OCI-LY7 (cell line): ENCODE results near the gene WASF3. TPM values are rescaled to one million over a fixed set of nuclear protein-coding genes. Genes with fewer than 3 reads are reported as not detected.
A peak's percentile ranks its signal among the peaks of the same experiment; 100 is the strongest.

Source experiments
- BruUV-seq: library from RNA; stranded (reverse); fragments of 400-500 nt; replicated peaks from 2 replicates; lab custom pipeline; 2021; lab: Mats Ljungman, UMichigan
- CTCF ChIA-PET: fragments of 300-600 bp; sonication (Branson Sonifier 250); formaldehyde crosslinking; loops from one replicate; lab custom pipeline; 2022; ENCODE audit warnings: antibody characterized with exemption; ENCODE audit not compliant: unreplicated experiment; lab: Charles Lee
- POLR2A ChIA-PET: fragments of 300-600 bp; sonication (Branson Sonifier 250); formaldehyde crosslinking; loops from one replicate; lab custom pipeline; 2022; ENCODE audit warnings: antibody characterized with exemption; lab: Charles Lee
- DNase-seq: peaks from one replicate; pipeline ENCODE4 v3.0.0-alpha.2; 2015; ENCODE audit warnings: low spot score
- H2AFZ ChIP-seq: fragments of 200-600 bp; sonication (generic), shearing (Covaris generic); 2 replicates; pipeline ENCODE4 v1.6.1; 2014; ENCODE audit warnings: mild to moderate bottlenecking, antibody characterized with exemption, low read length, moderate library complexity
- H3K27ac ChIP-seq: fragments of 200-600 bp; sonication (generic); 2 replicates; pipeline ENCODE4 v1.5.1; 2014; ENCODE audit warnings: mixed run types, low read depth, mild to moderate bottlenecking, moderate library complexity, low read length, inconsistent platforms; ENCODE audit not compliant: poor library complexity, severe bottlenecking
- H3K36me3 ChIP-seq: fragments of 200-600 bp; sonication (generic); 2 replicates; pipeline ENCODE4 v1.6.1; 2014; ENCODE audit warnings: mild to moderate bottlenecking, antibody characterized with exemption, low read length, moderate library complexity, mixed read lengths; ENCODE audit not compliant: insufficient read depth
- H3K4me1 ChIP-seq: fragments of 200-600 bp; sonication (generic); 2 replicates; pipeline ENCODE4 v1.5.1; 2014; ENCODE audit warnings: mild to moderate bottlenecking, low read length; ENCODE audit not compliant: insufficient read depth, poor library complexity, severe bottlenecking
- H3K4me2 ChIP-seq: fragments of 200-600 bp; sonication (generic); 2 replicates; pipeline ENCODE4 v1.6.1; 2014; ENCODE audit warnings: mild to moderate bottlenecking, low read length
- H3K4me3 ChIP-seq: fragments of 200-600 bp; sonication (generic); 2 replicates; pipeline ENCODE4 v1.5.1; 2014; ENCODE audit warnings: mild to moderate bottlenecking, low read depth, low read length; ENCODE audit not compliant: poor library complexity, severe bottlenecking
- H3K79me2 ChIP-seq: fragments of 200-600 bp; sonication (generic); 2 replicates; pipeline ENCODE4 v1.6.1; 2016; ENCODE audit warnings: low read depth, mild to moderate bottlenecking, low read length, moderate library complexity, mixed read lengths; ENCODE audit not compliant: insufficient read depth
- H3K9me2 ChIP-seq: fragments of 200-600 bp; sonication (generic); 2 replicates; pipeline ENCODE4 v1.6.1; 2016; ENCODE audit warnings: mild to moderate bottlenecking, low read length, mixed read lengths; ENCODE audit not compliant: insufficient read depth
- H3K9me3 ChIP-seq: fragments of 200-600 bp; sonication (generic); 2 replicates; pipeline ENCODE4 v1.6.1; 2014; ENCODE audit warnings: mild to moderate bottlenecking, mixed run types, low read length, mixed read lengths
- H4K20me1 ChIP-seq: fragments of 200-600 bp; sonication (generic); 2 replicates; pipeline ENCODE4 v1.6.1; 2014; ENCODE audit warnings: mild to moderate bottlenecking, antibody characterized with exemption, low read length, moderate library complexity, mixed read lengths; ENCODE audit not compliant: insufficient read depth
- CTCF ChIP-seq: fragments of 200-600 bp; sonication (generic); conservative IDR thresholded peaks from 2 replicates; pipeline ENCODE4 v1.5.1; 2014; ENCODE audit warnings: mild to moderate bottlenecking, antibody characterized with exemption, low read length, moderate library complexity, mixed read lengths
- EZH2phosphoT487 ChIP-seq: fragments of 200-600 bp; sonication (generic); IDR thresholded peaks from 2 replicates; pipeline ENCODE4 v1.6.1; 2018; ENCODE audit warnings: low read depth, borderline replicate concordance, mild to moderate bottlenecking, mixed run types, antibody characterized with exemption, low read length, moderate library complexity, mixed read lengths
- intact Hi-C: fragments of 100-400 bp; cut with micrococcal nuclease; formaldehyde crosslinking; loops from one replicate; pipeline ENCODE4 v1.10.0; 2022; ENCODE audit not compliant: unreplicated experiment
- total RNA-seq, 2 experiments: library from RNA; depleted of rRNA in 1 of 2; stranded (reverse); fragments of >200 nt in 1 of 2; shearing (Covaris generic) in 1 of 2; gene quantifications; 2 replicates each; pipeline ENCODE4 v1.2.3, GENCODE V29; 2014 to 2022

Gene WASF3
- total RNA-seq, 2 experiments from 2014 or later: 0.17 to 0.19 TPM

DNA sequence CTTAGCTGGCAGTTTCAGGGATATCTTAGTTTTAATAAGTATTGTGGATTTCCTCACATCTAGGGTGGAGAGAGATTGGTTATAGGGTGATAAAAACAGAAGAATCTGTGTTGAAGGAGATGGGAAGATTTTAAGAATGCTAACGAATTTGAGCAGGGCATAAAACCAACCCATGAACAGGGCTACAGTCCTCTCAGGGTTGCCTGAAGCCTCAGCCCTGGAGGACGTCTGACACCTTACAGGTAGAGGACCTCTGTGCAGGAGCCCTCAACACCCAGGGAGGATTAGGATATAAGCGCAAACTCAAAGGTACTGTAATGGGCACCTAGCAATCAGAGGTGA lies 461 bp upstream of the WASF3 start:
- TF ChIP-seq CTCF: no peak
- no peak for TF ChIP-seq EZH2phosphoT487
- POLR2A ChIA-PET: interaction anchor here (0.8 kb wide), 1 partner anchor 15 kb away, joined by 4 read pairs; no protein-coding TSS in a partner anchor
- no peaks in the 10 kb centered on the region for H3K36me3 ChIP-seq
- no peaks in the 10 kb centered on the region for H4K20me1 ChIP-seq
- H2AFZ ChIP-seq: no peak overlapping the region; the same call in 1 of the 2 replicates
- CTCF ChIA-PET: interaction anchor here (0.5 kb wide), 1 partner anchor 49 kb away, joined by 3 read pairs; no protein-coding TSS in a partner anchor
- no peaks in the 10 kb centered on the region for H3K79me2 ChIP-seq
- BruUV-seq: no TSS peak
- H3K27ac ChIP-seq: no peak overlapping the region
- no peak for DNase-seq
- peak overlapping the region; percentile 33; the same call in 1 of the 2 replicates for H3K4me2 ChIP-seq
- no peaks in the 10 kb centered on the region for H3K4me1 ChIP-seq
- H3K9me2 ChIP-seq: no peaks in the 10 kb centered on the region
- H3K9me3 ChIP-seq: no peaks in the 10 kb centered on the region
- intact Hi-C loops: no loop called here
- peak overlapping the region; percentile 52 for H3K4me3 ChIP-seq

DNA sequence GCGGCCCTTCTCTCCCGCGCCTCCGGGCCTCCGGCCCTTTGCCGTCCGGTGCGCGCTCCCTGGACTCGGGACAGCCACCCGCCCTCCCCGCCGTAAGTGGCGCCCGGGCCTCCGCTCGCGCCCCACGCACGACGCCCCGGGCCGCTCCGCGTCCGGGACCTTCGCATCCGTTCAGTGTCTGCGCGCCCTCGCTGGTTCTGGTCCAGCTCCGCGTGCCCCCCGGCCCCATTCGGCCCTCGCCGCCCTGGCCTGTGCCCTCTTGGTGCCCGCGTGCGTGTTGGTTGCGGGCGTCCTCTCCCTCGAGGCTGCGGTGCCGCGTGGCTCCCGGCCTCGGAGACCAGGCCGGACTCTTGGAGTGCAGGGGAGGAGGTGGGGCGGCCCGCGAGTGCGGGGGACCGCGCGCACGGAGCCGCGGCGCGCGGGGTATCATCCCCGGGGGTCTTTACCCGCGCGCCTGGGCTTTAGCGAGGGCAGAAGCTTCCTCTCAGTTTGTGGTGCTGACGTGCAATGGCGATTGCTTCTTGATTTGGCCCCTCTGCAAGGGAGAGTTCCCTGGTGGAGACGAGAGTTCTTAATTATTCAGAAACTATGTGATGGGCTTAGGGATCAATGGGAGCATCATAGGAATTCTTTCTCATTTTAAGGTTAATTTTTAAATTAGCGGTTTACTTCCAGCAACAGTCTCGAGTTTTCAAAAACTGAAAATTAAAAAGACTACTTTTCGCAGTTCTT lies 757 bp downstream of the WASF3 start:
- Histone ChIP-seq H3K4me2 (peak overlapping the region; percentile 29; the same call in 1 of the 2 replicates), H3K9me3 (no peaks in the 10 kb centered on the region), H3K79me2 (no peaks in the 10 kb centered on the region), H3K36me3 (no peaks in the 10 kb centered on the region), H3K4me3 (peak overlapping the region; percentile 52), H3K27ac (no peak overlapping the region), H2AFZ (no peak overlapping the region), H3K4me1 (no peaks in the 10 kb centered on the region), H3K9me2 (no peaks in the 10 kb centered on the region), H4K20me1 (no peaks in the 10 kb centered on the region)
- DNase-seq: no peak
- no TSS peak for BruUV-seq
- CTCF ChIA-PET: no interaction called here
- intact Hi-C loops: no loop called here
- POLR2A ChIA-PET: interaction anchor here (0.7 to 0.9 kb wide), 2 partner anchors 13 to 720 kb away, joined by 3 to 5 read pairs; no protein-coding TSS in a partner anchor
- TF ChIP-seq EZH2phosphoT487 (no peak), CTCF (no peak)

DNA sequence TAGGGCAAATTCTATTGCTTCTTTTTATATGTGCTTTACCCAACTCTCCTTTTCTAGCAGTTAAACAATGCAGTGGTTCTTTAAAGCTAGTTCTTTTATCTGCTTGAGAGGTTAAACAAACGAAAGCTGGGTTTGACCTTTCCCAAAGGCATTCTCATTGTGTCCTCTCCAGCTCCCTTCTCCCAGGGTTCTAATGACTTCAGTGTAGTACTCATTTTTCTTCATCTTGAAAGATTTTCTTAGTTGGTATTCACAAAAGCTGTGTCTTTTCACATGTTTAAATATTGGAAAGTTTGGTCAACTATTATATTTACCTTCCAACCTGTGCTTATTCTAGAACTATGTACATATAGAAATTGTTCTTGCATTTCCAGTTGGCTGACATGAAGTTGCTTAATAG lies 1.5 kb downstream of the WASF3 start:
- POLR2A ChIA-PET: interaction anchor here (0.6 to 0.9 kb wide), 3 partner anchors 13 to 720 kb away, joined by 3 to 5 read pairs (median 3); no protein-coding TSS in a partner anchor
- BruUV-seq: no TSS peak

More for the DNA sequence above, 1.5 kb downstream of the WASF3 start:
- H3K9me3 ChIP-seq: no peaks in the 10 kb centered on the region
- no peak for DNase-seq
- TF ChIP-seq CTCF: no peak
- no peak for TF ChIP-seq EZH2phosphoT487
- H4K20me1 ChIP-seq: no peaks in the 10 kb centered on the region
- no peak overlapping the region for H3K4me3 ChIP-seq
- no peaks in the 10 kb centered on the region for H3K9me2 ChIP-seq
- H3K36me3 ChIP-seq: no peaks in the 10 kb centered on the region
- no peak overlapping the region for H3K27ac ChIP-seq
- CTCF ChIA-PET: no interaction called here
- intact Hi-C loops: no loop called here
- no peak overlapping the region for H3K4me2 ChIP-seq
- H3K79me2 ChIP-seq: no peaks in the 10 kb centered on the region
- H2AFZ ChIP-seq: no peak overlapping the region
- H3K4me1 ChIP-seq: no peaks in the 10 kb centered on the region
